HepG2 (cell line): ENCODE measurements around the gene VEGFA. TPM values are rescaled to one million over a fixed set of nuclear protein-coding genes. Genes with fewer than 3 reads are reported as not detected.

Source experiments
- BATF2 ChIP-seq: sonication (generic); formaldehyde crosslinking; IDR thresholded peaks from 2 replicates; pipeline ENCODE4 v1.8.0; 2022; ENCODE audit warnings: mild to moderate bottlenecking, missing genetic modification reagents, moderate library complexity
- BORCS8-MEF2B ChIP-seq: sonication (generic); formaldehyde crosslinking; IDR thresholded peaks from 2 replicates; pipeline ENCODE4 v1.8.0; 2022; ENCODE audit warnings: mild to moderate bottlenecking, missing genetic modification reagents
- ETV6 ChIP-seq: sonication (generic); formaldehyde crosslinking; conservative IDR thresholded peaks from 2 replicates; pipeline ENCODE4 v1.4.0; 2020; ENCODE audit warnings: missing genetic modification reagents
- HNF1A ChIP-seq, 2 experiments: sonication (generic) in 1 of 2; formaldehyde crosslinking in 1 of 2; IDR thresholded peaks; 2 replicates each; pipeline versions ENCODE4 v1.4.0 to v1.6.1; 2016 to 2020; ENCODE audit warnings: borderline replicate concordance in 1 of 2, low read depth in 1 of 2, mild to moderate bottlenecking in 1 of 2, missing genetic modification reagents in 1 of 2
- KDM4B ChIP-seq: sonication (generic); formaldehyde crosslinking; IDR thresholded peaks from 2 replicates; pipeline ENCODE4 v1.4.0; 2020; ENCODE audit warnings: missing genetic modification reagents
- KLF12 ChIP-seq: sonication (generic); formaldehyde crosslinking; IDR thresholded peaks from 2 replicates; pipeline ENCODE4 v1.4.0; 2020; ENCODE audit warnings: missing genetic modification reagents, borderline replicate concordance
- MNT ChIP-seq: fragments of 450-650 bp; IDR thresholded peaks from 2 replicates; pipeline ENCODE4 v1.6.1; 2016
- NCOA2 ChIP-seq: sonication (generic); formaldehyde crosslinking; IDR thresholded peaks from 2 replicates; pipeline ENCODE4 v1.8.0; 2022; ENCODE audit warnings: inconsistent platforms
- NFRKB ChIP-seq: fragments of 450-650 bp; IDR thresholded peaks from 2 replicates; pipeline ENCODE4 v1.6.1; 2017
- NFYC ChIP-seq: IDR thresholded peaks from 2 replicates; pipeline ENCODE4 v1.6.1; 2016; ENCODE audit warnings: missing genetic modification reagents, missing compliant biosample characterization
- TBX3 ChIP-seq: fragments of 450-650 bp; IDR thresholded peaks from 2 replicates; pipeline ENCODE4 v1.6.1; 2017; ENCODE audit warnings: antibody characterized with exemption, mild to moderate bottlenecking, inconsistent platforms, borderline replicate concordance
- ZNF124 ChIP-seq: sonication (generic); formaldehyde crosslinking; IDR thresholded peaks from 2 replicates; pipeline ENCODE4 v1.4.0; 2020; ENCODE audit warnings: missing genetic modification reagents
- ZNF547 ChIP-seq: sonication (generic); formaldehyde crosslinking; IDR thresholded peaks from 2 replicates; pipeline ENCODE4 v1.5.1; 2020; ENCODE audit warnings: mild to moderate bottlenecking, missing genetic modification reagents
- ZNF670 ChIP-seq: sonication (generic); formaldehyde crosslinking; IDR thresholded peaks from 2 replicates; pipeline ENCODE4 v1.8.0; 2022; ENCODE audit warnings: mild to moderate bottlenecking, missing genetic modification reagents, borderline replicate concordance
- ZNF768 ChIP-seq: sonication (generic); formaldehyde crosslinking; IDR thresholded peaks from 2 replicates; pipeline ENCODE4 v1.4.0; 2020; ENCODE audit warnings: missing genetic modification reagents
- ZNF782 ChIP-seq: sonication (generic); formaldehyde crosslinking; IDR thresholded peaks from 2 replicates; pipeline ENCODE4 v1.4.0; 2020; ENCODE audit warnings: missing genetic modification reagents, mild to moderate bottlenecking, borderline replicate concordance
- polyA plus RNA-seq, 8 experiments: library from polyadenylated mRNA; depleted of rRNA in 3 of 8; stranded (reverse) in 7 of 8; unstranded in 1 of 8; fragments of >200 nt; fragmentation: Illumina TruSeq in 4 of 8; extraction: Trizol in 4 of 8; gene quantifications; 2 replicates each; pipeline versions ENCODE4 v1.2.1 to v1.2.3, GENCODE V29; 2011 to 2016; ENCODE audit warnings: low read depth in 4 of 8, missing spikeins in 1 of 8, mixed read lengths in 1 of 8; ENCODE audit not compliant: insufficient read depth in 1 of 8
- total RNA-seq, 5 experiments: library from RNA; depleted of rRNA; stranded (reverse); fragments of >200 nt; fragmentation: Illumina TruSeq; extraction: Trizol; gene quantifications; 2 replicates each; pipeline ENCODE4 v1.2.3, GENCODE V29; 2016; ENCODE audit warnings: low read depth in 1 of 5
- TF ChIP-seq, protein P1 (sequence below): sonication (generic); formaldehyde crosslinking; IDR thresholded peaks from 2 replicates; pipeline ENCODE4 v1.8.1; 2023; ENCODE audit warnings: mild to moderate bottlenecking, missing genetic modification reagents
- TF ChIP-seq, protein P2 (sequence below): IDR thresholded peaks from 2 replicates; pipeline ENCODE4 v1.6.1; 2016; ENCODE audit warnings: mild to moderate bottlenecking

Gene VEGFA
- total and polyA plus RNA-seq, 2 of the 13 experiments (the other 11 are each of a cell fraction or from before 2014, with no cell fraction given), result 68.1 to 629 TPM

DNA sequence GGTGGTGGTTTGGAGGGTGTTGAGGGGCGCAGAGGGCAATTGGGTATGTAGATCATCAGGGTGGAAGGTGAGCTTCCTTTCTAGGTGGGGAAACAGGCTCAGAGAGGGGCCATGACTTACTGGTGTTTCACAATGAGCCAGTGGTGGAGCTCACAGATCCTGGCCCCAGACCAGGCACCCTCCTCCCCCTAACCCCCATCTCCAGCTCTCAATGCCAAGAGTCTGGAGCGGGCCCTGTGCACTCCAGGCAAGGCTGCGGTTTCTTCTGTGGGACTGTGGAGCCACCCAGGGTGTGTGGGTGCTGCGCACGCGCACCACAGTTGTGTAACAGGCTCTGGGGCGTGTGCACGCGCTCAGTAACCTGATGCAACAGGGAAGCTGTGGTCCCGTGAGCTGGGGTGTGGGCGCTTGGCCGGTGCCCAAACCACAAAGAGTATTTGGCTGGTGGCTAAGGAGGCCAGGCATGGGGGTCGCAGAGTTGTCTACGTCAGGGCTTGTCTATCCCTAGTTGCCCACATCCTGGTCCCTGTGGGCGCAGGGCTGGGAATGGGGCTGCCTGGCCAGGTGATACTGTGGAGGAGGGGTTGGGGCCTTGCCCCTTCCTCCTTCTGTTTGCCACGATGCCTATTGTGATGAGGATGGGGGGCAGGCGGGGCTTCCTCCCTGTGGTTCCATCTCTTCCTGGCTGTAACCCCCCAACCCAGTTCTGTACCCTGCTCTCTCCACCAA lies 44.9 kb upstream of the VEGFA start (continued):
- peak; percentile 15; the same call in 1 of the 2 replicates for TF ChIP-seq HNF1A (IDR thresholded peaks at IDR 0.05; ENCODE audit: low read depth)
- TF ChIP-seq HNF1A (CRISPR knock-in tag; IDR thresholded peaks at IDR 0.05; ENCODE audit: borderline replicate concordance), result peak; percentile 58
- TF ChIP-seq MNT, result peak; percentile 20; the same call in 1 of the 2 replicates
- no peak for TF ChIP-seq BATF2 (CRISPR knock-in tag)
- TF ChIP-seq, protein P1, sequence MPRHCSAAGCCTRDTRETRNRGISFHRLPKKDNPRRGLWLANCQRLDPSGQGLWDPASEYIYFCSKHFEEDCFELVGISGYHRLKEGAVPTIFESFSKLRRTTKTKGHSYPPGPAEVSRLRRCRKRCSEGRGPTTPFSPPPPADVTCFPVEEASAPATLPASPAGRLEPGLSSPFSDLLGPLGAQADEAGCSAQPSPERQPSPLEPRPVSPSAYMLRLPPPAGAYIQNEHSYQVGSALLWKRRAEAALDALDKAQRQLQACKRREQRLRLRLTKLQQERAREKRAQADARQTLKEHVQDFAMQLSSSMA, result no peak
- TF ChIP-seq ZNF124 (CRISPR knock-in tag), result 0 out of 2 replicates have a peak, but pooled peaks have one; percentile 37
- TF ChIP-seq, protein P2, sequence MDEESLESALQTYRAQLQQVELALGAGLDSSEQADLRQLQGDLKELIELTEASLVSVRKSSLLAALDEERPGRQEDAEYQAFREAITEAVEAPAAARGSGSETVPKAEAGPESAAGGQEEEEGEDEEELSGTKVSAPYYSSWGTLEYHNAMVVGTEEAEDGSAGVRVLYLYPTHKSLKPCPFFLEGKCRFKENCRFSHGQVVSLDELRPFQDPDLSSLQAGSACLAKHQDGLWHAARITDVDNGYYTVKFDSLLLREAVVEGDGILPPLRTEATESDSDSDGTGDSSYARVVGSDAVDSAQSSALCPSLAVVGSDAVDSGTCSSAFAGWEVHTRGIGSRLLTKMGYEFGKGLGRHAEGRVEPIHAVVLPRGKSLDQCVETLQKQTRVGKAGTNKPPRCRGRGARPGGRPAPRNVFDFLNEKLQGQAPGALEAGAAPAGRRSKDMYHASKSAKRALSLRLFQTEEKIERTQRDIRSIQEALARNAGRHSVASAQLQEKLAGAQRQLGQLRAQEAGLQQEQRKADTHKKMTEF (CRISPR knock-in tag), result peak; percentile 64; the same call in 1 of the 2 replicates
- TF ChIP-seq ZNF768, result peak; percentile 58; the same call in 1 of the 2 replicates
- no peak for TF ChIP-seq NFYC
- no peak for TF ChIP-seq ZNF670
- peak; percentile 84; the same call in 1 of the 2 replicates for TF ChIP-seq ZNF547 (CRISPR knock-in tag)
- TF ChIP-seq ETV6, result peak; percentile 89
- TF ChIP-seq ZNF782 (CRISPR knock-in tag), result no peak
- TF ChIP-seq TBX3, result no peak
- TF ChIP-seq BORCS8-MEF2B (CRISPR knock-in tag), result no peak
- no peak for TF ChIP-seq KLF12 (CRISPR knock-in tag)
- peak; percentile 79 for TF ChIP-seq NCOA2
- peak; percentile 93 for TF ChIP-seq KDM4B (CRISPR knock-in tag)
- no peak for TF ChIP-seq NFRKB
